GM23338 (cell line): Measurements from ENCODE around the gene ZNF844. TPM values are rescaled to one million over a fixed set of nuclear protein-coding genes. Genes with fewer than 3 reads are reported as not detected.
A peak's percentile ranks its signal among the peaks of the same experiment; 100 is the strongest.

Experiments
- ATAC-seq: fragments of 200-7000 bp; cut with Tn5 transposase; 3 replicates; pipeline ENCODE4 v1.9.1; 2020
- DNase-seq: peaks from one replicate; pipeline ENCODE4 v3.0.0-alpha.2; 2015; ENCODE audit warnings: low spot score
- H2AFZ ChIP-seq: fragments of 200-600 bp; sonication (generic); 2 replicates; pipeline ENCODE4 v1.8.0; 2016; ENCODE audit warnings: antibody characterized with exemption, mild to moderate bottlenecking, moderate library complexity
- H3F3A ChIP-seq: fragments of 200-600 bp; sonication (generic); replicated peaks from 2 replicates; pipeline ENCODE4 v1.8.0; 2017; ENCODE audit warnings: antibody characterized with exemption, mixed run types, low read depth
- H3K27ac ChIP-seq: fragments of 200-600 bp; sonication (generic); 2 replicates; pipeline ENCODE4 v1.6.1; 2016; ENCODE audit warnings: low read depth
- H3K27me3 ChIP-seq: fragments of 200-600 bp; sonication (generic); 2 replicates; pipeline ENCODE4 v1.8.0; 2016; ENCODE audit warnings: mild to moderate bottlenecking, mixed run types, moderate library complexity; ENCODE audit not compliant: insufficient read depth
- H3K36me3 ChIP-seq: fragments of 200-600 bp; sonication (generic); 2 replicates; pipeline ENCODE4 v1.8.0; 2016; ENCODE audit warnings: mild to moderate bottlenecking; ENCODE audit not compliant: insufficient read depth
- H3K4me1 ChIP-seq: fragments of 200-600 bp; sonication (generic); 2 replicates; pipeline ENCODE4 v1.8.0; 2016; ENCODE audit warnings: mild to moderate bottlenecking, moderate library complexity; ENCODE audit not compliant: insufficient read depth
- H3K4me2 ChIP-seq: fragments of 200-600 bp; sonication (generic); 2 replicates; pipeline ENCODE4 v1.7.1; 2017; ENCODE audit warnings: mixed run types
- H3K4me3 ChIP-seq: fragments of 200-600 bp; sonication (generic); 2 replicates; pipeline ENCODE4 v1.6.1; 2016; ENCODE audit warnings: mixed run types
- H3K79me2 ChIP-seq: fragments of 200-600 bp; sonication (generic); replicated peaks from 2 replicates; pipeline ENCODE4 v1.8.0; 2017; ENCODE audit warnings: mild to moderate bottlenecking; ENCODE audit not compliant: insufficient read depth
- H3K9me2 ChIP-seq: fragments of 200-600 bp; sonication (generic); 2 replicates; pipeline ENCODE4 v1.8.0; 2017; ENCODE audit not compliant: insufficient read depth
- H4K20me1 ChIP-seq: fragments of 200-600 bp; sonication (generic); replicated peaks from 2 replicates; pipeline ENCODE4 v1.8.0; 2017; ENCODE audit warnings: mild to moderate bottlenecking; ENCODE audit not compliant: insufficient read depth
- H3K27ac Mint-ChIP-seq: 2 replicates; pipeline ENCODE4 v1.8.0; 2020; ENCODE audit warnings: inconsistent platforms, mild to moderate bottlenecking, moderate library complexity, mixed read lengths
- H3K27me3 Mint-ChIP-seq: 3 replicates; pipeline ENCODE4 v1.8.0; 2022; ENCODE audit warnings: low read depth, mild to moderate bottlenecking, moderate library complexity, mixed read lengths, inconsistent platforms; ENCODE audit not compliant: insufficient read depth, poor library complexity
- H3K36me3 Mint-ChIP-seq: 3 replicates; pipeline ENCODE4 v1.8.0; 2021; ENCODE audit warnings: low read depth, mild to moderate bottlenecking, inconsistent platforms, moderate library complexity, mixed read lengths
- H3K4me1 Mint-ChIP-seq: 3 replicates; pipeline ENCODE4 v1.8.0; 2020; ENCODE audit warnings: mild to moderate bottlenecking, inconsistent platforms, mixed read lengths
- H3K4me3 Mint-ChIP-seq: 3 replicates; pipeline ENCODE4 v1.8.0; 2021; ENCODE audit warnings: moderate library complexity, mild to moderate bottlenecking, inconsistent platforms, mixed read lengths
- H3K9me3 Mint-ChIP-seq: 3 replicates; pipeline ENCODE4 v1.8.0; 2020; ENCODE audit warnings: moderate library complexity, mild to moderate bottlenecking, inconsistent platforms, mixed read lengths
- CREB1 ChIP-seq: fragments of 250-450 bp; sonication (Bioruptor Pico); IDR thresholded peaks from 2 replicates; pipeline ENCODE4 v1.5.0; 2020; ENCODE audit warnings: low read depth, mild to moderate bottlenecking, moderate library complexity
- JUNB ChIP-seq: IDR thresholded peaks from one replicate; pipeline ENCODE4 v1.6.1; 2016; ENCODE audit warnings: antibody characterized with exemption; ENCODE audit not compliant: unreplicated experiment
- POLR2AphosphoS5 ChIP-seq: IDR thresholded peaks from 2 replicates; pipeline ENCODE4 v1.6.1; 2016; ENCODE audit warnings: antibody characterized with exemption, low read depth
- STAT1 ChIP-seq: IDR thresholded peaks from one replicate; pipeline ENCODE4 v1.6.1; 2016; ENCODE audit warnings: antibody characterized with exemption; ENCODE audit not compliant: unreplicated experiment
- ZNF114 ChIP-seq: fragments of 250-450 bp; sonication (Bioruptor Pico); IDR thresholded peaks from 2 replicates; pipeline ENCODE4 v1.5.0; 2020; ENCODE audit warnings: mild to moderate bottlenecking, moderate library complexity
- ZNF331 ChIP-seq: fragments of 250-450 bp; sonication (Bioruptor Pico); IDR thresholded peaks from 2 replicates; pipeline ENCODE4 v1.5.0; 2020; ENCODE audit warnings: low read depth, mild to moderate bottlenecking, moderate library complexity
- polyA plus RNA-seq: library from polyadenylated mRNA; unstranded; fragments of >200 nt; fragmentation: Nextera tagmentation; extraction: Ambion mirVana; gene quantifications from 2 replicates; pipeline ENCODE4 v1.2.1, GENCODE V29; 2016
- total RNA-seq: library from RNA; depleted of rRNA; stranded (reverse); fragments of >200 nt; shearing (Covaris generic); gene quantifications from 2 replicates; pipeline ENCODE4 v1.2.3, GENCODE V29; 2014
- TF ChIP-seq, protein P1 (sequence below), 2 experiments: fragments of 200-600 bp in 1 of 2; sonication (generic) in 1 of 2; conservative IDR thresholded peaks; 2 replicates each; pipeline versions ENCODE4 v1.5.1 to v1.6.1; 2016 to 2017; ENCODE audit warnings: antibody characterized with exemption in 2 of 2, low read depth in 2 of 2, mild to moderate bottlenecking in 2 of 2, moderate library complexity in 1 of 2
- TF ChIP-seq, protein P2 (sequence below): fragments of 250-450 bp; sonication (Bioruptor Pico); IDR thresholded peaks from 2 replicates; pipeline ENCODE4 v1.5.0; 2020; ENCODE audit warnings: mild to moderate bottlenecking, moderate library complexity

ZNF844 gene
- total and polyA plus RNA-seq, 2 experiments from 2014 or later = 2.1 to 10.5 TPM

DNA sequence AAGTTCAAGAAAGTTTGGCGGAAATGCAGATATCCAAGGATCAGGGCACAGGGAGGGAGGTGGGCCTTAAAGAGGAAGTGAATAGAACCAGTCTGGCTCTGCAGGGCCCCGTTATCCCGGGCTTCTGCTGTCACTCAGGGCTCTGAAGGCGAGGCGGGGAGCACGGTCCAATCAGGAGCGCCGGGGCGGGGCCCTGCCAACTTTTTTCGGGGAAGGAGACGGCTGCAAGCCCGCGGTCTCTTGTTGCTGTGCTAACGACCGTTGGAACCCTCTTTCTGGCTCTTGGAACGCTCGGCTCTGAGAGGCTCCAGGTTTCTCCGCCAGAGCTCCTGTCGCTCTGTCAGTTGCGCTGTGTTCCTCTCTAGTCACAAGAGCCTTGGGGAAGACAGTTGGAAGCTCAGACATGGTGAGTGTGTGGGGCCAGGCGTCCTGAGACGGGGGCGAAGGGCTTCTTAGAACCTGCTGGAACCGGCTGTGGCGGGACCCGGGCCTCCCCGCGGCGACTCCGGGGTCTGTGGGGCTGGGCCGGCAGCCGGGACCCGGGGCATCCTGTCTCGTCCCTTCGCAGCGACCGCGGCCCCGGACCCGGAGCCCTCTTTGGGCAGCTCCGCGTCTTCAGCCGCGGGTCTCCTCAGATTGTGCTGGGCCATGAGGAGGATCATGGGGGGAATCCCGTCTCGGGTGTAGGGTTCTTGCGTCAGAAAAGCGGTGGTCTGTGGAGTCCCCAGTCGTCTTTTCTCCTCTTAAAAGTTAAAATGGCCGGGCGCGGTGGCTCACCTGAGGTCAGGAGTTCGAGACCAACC is 27.7 kb downstream of the ZNF844 start:
- ATAC-seq = peak; percentile 89
- Histone ChIP-seq H3K4me1 (0 out of 2 replicates have a peak, but pooled peaks cover 3% of the 10 kb centered on the region), H4K20me1 (no peaks in the 10 kb centered on the region; the same call in none of the 2 replicates), H3K27ac (peak overlapping the region; percentile 99), H3K4me2 (peak overlapping the region; percentile 87), H3F3A (no peaks in the 10 kb centered on the region; the same call in 1 of the 2 replicates), H2AFZ (peak overlapping the region; percentile 83), H3K79me2 (peaks cover 47% of the 10 kb centered on the region), H3K4me3 (peak overlapping the region; percentile 88), H3K36me3 (peaks cover 28% of the 10 kb centered on the region), H3K27me3 (no peaks in the 10 kb centered on the region), H3K9me2 (no peaks in the 10 kb centered on the region)
- DNase-seq = peak; percentile 97
- H3K36me3 Mint-ChIP-seq = peaks cover 51% of the 10 kb centered on the region
- H3K27ac Mint-ChIP-seq = no peak overlapping the region
- no peaks in the 10 kb centered on the region; the same call in 2 of the 3 replicates for H3K4me1 Mint-ChIP-seq
- no peak overlapping the region for H3K4me3 Mint-ChIP-seq
- H3K27me3 Mint-ChIP-seq = peaks cover 13% of the 10 kb centered on the region
- TF ChIP-seq, protein P1, sequence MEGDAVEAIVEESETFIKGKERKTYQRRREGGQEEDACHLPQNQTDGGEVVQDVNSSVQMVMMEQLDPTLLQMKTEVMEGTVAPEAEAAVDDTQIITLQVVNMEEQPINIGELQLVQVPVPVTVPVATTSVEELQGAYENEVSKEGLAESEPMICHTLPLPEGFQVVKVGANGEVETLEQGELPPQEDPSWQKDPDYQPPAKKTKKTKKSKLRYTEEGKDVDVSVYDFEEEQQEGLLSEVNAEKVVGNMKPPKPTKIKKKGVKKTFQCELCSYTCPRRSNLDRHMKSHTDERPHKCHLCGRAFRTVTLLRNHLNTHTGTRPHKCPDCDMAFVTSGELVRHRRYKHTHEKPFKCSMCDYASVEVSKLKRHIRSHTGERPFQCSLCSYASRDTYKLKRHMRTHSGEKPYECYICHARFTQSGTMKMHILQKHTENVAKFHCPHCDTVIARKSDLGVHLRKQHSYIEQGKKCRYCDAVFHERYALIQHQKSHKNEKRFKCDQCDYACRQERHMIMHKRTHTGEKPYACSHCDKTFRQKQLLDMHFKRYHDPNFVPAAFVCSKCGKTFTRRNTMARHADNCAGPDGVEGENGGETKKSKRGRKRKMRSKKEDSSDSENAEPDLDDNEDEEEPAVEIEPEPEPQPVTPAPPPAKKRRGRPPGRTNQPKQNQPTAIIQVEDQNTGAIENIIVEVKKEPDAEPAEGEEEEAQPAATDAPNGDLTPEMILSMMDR (conservative IDR thresholded peaks at IDR 0.05; ENCODE audit: low read depth in 2 of 2) = no peak
- TF ChIP-seq POLR2AphosphoS5 = peak; percentile 87
- H3K9me3 Mint-ChIP-seq = peaks cover 93% of the 10 kb centered on the region

DNA sequence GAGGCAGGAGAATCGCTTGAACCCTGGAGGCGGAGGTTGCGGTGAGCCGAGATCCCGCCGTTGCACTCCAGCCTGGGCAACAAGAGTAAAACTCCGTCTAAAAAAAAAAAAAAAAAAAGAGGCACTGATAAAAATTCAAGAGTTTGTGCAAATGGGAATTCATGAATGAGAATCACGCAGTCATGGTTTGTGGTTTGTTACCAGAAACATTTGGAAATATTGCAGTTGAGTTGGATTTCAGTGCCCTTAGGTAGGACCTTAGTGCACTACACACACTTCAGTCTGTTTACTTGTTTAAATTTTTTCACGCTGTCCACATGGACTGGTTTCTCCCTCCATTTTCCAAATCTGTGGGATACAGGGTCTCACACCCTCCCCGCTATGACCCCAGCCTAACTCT is 28.4 kb downstream of the ZNF844 start:
- Mint-ChIP-seq H3K4me3 (no peak overlapping the region), H3K27ac (no peak overlapping the region), H3K4me1 (no peaks in the 10 kb centered on the region; the same call in 2 of the 3 replicates), H3K27me3 (peaks cover 13% of the 10 kb centered on the region), H3K36me3 (peaks cover 47% of the 10 kb centered on the region), H3K9me3 (peaks cover 90% of the 10 kb centered on the region)
- H2AFZ ChIP-seq = peak overlapping the region; percentile 83
- H3K27ac ChIP-seq = peak overlapping the region; percentile 99
- peak overlapping the region; percentile 88 for H3K4me3 ChIP-seq
- H3K36me3 ChIP-seq = peaks cover 35% of the 10 kb centered on the region
- H3K79me2 ChIP-seq = peaks cover 54% of the 10 kb centered on the region
- H3K4me2 ChIP-seq = peak overlapping the region; percentile 87
- no peaks in the 10 kb centered on the region for H3K9me2 ChIP-seq
- DNase-seq (no peak), ATAC-seq (no peak)
- 0 out of 2 replicates have a peak, but pooled peaks cover 3% of the 10 kb centered on the region for H3K4me1 ChIP-seq
- H3F3A ChIP-seq = no peaks in the 10 kb centered on the region; the same call in 1 of the 2 replicates
- no peaks in the 10 kb centered on the region for H3K27me3 ChIP-seq
- no peaks in the 10 kb centered on the region; the same call in none of the 2 replicates for H4K20me1 ChIP-seq
- TF ChIP-seq ZNF114 (CRISPR knock-in tag) (no peak), STAT1 (no peak), ZNF331 (CRISPR knock-in tag) (no peak), JUNB (no peak), CREB1 (CRISPR knock-in tag) (no peak)
- TF ChIP-seq, protein P2, sequence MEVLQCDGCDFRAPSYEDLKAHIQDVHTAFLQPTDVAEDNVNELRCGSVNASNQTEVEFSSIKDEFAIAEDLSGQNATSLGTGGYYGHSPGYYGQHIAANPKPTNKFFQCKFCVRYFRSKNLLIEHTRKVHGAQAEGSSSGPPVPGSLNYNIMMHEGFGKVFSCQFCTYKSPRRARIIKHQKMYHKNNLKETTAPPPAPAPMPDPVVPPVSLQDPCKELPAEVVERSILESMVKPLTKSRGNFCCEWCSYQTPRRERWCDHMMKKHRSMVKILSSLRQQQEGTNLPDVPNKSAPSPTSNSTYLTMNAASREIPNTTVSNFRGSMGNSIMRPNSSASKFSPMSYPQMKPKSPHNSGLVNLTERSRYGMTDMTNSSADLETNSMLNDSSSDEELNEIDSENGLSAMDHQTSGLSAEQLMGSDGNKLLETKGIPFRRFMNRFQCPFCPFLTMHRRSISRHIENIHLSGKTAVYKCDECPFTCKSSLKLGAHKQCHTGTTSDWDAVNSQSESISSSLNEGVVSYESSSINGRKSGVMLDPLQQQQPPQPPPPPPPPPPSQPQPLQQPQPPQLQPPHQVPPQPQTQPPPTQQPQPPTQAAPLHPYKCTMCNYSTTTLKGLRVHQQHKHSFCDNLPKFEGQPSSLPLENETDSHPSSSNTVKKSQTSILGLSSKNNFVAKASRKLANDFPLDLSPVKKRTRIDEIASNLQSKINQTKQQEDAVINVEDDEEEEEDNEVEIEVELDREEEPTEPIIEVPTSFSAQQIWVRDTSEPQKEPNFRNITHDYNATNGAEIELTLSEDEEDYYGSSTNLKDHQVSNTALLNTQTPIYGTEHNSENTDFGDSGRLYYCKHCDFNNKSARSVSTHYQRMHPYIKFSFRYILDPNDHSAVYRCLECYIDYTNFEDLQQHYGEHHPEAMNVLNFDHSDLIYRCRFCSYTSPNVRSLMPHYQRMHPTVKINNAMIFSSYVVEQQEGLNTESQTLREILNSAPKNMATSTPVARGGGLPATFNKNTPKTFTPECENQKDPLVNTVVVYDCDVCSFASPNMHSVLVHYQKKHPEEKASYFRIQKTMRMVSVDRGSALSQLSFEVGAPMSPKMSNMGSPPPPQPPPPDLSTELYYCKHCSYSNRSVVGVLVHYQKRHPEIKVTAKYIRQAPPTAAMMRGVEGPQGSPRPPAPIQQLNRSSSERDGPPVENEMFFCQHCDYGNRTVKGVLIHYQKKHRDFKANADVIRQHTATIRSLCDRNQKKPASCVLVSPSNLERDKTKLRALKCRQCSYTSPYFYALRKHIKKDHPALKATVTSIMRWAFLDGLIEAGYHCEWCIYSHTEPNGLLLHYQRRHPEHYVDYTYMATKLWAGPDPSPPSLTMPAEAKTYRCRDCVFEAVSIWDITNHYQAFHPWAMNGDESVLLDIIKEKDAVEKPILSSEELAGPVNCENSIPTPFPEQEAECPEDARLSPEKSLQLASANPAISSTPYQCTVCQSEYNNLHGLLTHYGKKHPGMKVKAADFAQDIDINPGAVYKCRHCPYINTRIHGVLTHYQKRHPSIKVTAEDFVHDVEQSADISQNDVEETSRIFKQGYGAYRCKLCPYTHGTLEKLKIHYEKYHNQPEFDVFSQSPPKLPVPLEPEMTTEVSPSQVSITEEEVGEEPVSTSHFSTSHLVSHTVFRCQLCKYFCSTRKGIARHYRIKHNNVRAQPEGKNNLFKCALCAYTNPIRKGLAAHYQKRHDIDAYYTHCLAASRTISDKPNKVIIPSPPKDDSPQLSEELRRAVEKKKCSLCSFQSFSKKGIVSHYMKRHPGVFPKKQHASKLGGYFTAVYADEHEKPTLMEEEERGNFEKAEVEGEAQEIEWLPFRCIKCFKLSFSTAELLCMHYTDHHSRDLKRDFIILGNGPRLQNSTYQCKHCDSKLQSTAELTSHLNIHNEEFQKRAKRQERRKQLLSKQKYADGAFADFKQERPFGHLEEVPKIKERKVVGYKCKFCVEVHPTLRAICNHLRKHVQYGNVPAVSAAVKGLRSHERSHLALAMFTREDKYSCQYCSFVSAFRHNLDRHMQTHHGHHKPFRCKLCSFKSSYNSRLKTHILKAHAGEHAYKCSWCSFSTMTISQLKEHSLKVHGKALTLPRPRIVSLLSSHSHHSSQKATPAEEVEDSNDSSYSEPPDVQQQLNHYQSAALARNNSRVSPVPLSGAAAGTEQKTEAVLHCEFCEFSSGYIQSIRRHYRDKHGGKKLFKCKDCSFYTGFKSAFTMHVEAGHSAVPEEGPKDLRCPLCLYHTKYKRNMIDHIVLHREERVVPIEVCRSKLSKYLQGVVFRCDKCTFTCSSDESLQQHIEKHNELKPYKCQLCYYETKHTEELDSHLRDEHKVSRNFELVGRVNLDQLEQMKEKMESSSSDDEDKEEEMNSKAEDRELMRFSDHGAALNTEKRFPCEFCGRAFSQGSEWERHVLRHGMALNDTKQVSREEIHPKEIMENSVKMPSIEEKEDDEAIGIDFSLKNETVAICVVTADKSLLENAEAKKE = no peak
- TF ChIP-seq, protein P1 (conservative IDR thresholded peaks at IDR 0.05; ENCODE audit: low read depth in 2 of 2) = no peak
